HG03103 (cell line): ENCODE data around the gene WWC2.
"Not testable (repeated sequence)": the region's sequence is repeated elsewhere in the genome, so short reads cannot be mapped to it uniquely, and the experiment has no call there.

Source experiments
- ATAC-seq: cut with Tn5 transposase; IDR thresholded peaks from one replicate; pipeline ENCODE4 v1.9.1; 2021; ENCODE audit warnings: low read depth; ENCODE audit not compliant: unreplicated experiment

The WWC2 gene

DNA sequence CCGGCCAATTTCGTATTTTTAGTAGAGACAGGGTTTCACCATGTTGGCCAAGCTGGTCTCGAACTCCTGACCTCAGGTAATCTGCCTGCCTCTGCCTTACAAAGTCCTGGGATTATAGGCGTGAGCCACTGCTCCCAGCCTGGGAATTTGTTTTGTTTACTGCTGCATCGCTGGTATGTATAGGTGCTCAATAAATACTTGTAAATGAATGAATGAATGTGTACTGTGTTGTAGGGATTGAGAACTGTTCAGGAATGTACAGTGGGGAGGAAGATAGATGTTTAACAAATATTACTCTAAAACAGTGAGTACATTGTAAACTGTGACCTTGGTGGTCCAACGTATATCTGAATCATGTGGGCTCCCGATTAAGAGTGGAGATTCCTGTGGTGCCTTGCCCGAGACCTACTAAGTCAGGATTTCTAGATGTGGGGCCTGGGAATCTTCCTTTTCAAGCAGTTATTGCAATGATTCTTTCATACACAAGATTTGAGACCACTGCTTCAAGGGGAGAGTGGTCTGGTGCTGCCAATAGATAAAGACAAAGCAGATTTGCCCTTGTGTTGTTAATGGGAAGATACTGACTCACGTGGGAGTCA is 41.0 kb downstream of the WWC2 start:
- no peak for ATAC-seq

DNA sequence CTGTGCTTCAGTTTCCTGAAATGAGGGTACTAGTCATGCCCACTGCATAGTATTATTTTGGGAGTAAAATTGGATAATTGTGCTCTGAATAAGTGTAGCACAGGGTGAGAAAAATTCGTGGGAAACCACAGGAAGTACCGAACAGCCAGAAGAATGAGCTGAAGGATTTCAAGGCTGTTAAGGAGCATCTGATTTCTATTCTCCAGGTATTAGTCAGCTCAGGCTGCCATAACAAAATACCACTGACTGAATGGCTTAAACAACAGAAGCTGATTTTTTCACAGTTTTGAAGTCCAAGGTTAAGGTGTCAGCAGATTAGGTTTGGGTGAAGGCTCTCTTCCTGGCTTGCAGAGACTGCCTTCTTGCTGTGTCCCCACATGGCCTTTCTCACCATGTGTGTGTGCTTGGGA is 41.9 kb downstream of the WWC2 start:
- no peak for ATAC-seq

DNA sequence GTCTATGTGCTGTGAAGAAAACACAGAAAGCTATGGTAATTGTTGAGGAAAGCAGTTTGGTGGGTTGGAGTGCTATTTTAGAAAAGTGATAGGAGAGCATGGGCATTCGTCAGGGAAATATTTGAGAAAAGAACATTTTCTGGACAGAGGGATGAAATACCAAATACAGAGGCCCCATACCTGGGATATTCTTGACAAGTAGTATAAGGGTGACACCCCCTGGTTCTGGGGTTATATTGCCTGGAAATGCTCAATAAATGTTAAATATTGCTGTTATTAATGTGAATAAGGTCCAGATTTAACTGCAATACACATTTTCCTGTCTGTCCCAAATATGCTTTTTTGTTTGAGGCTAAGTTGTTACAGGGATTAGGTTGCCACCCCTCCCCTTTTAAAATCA is 42.9 kb downstream of the WWC2 start:
- no peak for ATAC-seq

DNA sequence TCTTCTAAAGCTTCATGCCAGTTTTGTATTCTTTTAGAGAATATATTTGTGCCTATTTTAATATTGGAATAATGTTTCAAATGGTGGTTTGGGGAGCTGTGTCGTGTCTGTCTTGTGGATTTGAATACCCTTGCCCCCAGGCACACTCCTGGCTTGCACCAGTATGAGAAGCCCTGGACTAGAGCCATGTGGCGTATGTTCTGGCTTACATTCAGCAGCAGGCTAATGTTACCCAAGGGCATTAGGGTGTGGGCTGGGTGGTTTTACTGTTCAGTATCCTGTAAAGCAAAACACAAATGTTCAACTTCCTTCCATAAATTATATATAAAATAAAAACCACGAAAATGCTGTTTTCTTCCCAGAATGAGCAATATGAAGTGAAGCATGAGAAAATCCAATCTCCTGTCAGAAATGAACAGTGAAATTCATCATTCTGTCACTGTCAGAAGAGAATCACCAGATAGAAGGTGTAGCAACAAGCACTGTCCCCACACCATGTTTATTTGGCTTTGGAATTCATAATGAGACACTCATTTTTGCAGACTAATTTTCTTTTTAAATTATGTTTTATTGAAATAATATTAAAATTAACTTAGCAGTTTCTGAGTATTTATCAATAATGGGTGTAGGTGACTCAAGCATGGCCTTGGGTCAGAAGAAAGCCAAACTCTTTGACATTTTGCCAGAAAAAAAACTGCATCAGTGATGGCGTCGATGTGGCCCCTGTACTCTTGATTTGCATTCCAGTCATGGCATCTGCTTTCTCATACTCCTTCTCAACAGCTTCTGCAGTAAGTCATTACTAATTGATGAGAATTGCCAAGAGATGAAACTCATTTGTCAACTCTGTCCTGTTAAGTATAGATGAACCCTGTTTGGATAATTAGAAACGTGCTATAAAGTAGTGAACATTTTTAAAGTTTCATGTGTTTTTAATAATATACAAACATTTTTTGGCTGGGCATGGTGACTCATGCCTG is 43.8 kb downstream of the WWC2 start:
- no peak for ATAC-seq

DNA sequence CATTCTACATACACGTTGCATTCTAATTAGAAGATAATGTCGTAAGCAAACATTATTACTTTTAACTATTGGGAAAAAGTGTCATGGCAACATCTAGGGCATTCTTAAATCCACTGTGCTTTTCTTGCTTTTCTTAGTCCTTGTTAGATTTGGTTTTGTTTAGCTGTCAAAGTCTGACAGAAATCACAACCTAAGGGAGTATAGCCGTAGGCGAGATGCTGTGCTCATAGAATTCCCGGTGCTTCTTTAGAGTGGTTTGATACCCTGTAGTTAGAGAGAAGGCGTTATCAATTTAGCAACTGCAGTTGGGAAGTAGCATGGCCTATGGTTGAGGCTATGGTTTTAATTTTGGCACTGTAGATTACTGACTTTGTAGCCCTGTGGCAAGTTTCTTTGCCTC is 45.7 kb downstream of the WWC2 start:
- no peak for ATAC-seq

DNA sequence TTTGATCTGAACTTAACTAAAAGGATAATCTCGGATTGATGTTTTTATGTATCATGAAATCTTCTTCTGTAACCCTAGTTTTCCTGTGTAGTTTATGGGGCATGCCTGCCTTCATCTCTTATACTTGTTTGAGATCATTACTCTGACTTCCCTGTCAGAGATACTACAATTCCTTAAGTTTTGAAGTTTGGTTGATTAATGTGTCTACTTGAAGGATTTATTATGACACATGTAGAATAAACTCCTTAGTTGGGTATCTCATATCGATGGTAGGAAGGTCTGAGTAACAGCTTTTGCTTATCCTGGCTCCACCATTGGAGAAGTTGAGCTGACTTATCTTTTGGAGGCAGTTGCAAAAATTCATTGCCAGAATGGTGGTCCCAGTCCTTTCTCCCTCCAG is 46.7 kb downstream of the WWC2 start:
- ATAC-seq: no peak

DNA sequence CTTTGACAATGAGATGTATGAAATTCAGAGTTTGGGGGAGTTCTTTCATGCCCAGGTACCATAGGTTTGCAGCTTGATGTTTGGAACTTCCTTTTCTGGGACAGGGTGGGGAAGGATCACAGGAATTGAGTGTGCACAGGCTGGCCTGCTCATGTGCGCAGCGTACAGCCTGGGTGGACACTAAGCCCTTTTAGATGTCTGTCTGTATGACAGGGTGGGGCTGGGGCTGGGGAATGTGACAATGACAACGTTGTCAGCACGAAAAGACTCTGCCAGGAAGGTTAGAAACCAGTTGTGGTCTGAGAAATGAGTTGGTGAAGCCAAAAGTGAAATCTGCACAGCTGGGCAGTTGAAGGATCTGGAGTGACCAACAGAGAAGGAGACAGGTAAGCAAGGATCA is 47.4 kb downstream of the WWC2 start:
- no peak for ATAC-seq

DNA sequence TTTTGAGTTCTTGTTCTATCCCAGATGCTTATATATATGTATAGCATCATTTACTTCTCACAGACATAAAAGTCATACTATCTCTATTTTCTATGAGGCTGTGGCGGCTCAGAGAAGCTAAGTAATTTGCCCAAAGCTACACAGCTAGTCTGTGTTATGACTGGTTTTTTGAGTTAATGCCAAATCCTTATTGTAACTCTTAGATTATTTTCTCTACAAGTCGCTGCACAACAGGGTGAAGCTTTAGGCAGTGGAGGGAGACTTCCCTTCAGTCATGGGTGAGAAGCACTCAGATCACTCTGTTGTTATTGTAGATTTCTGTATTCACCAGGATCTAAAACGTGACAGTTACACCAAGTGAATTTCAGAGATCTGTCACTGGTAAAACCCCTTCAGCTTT is 48.1 kb downstream of the WWC2 start:
- no peak for ATAC-seq

DNA sequence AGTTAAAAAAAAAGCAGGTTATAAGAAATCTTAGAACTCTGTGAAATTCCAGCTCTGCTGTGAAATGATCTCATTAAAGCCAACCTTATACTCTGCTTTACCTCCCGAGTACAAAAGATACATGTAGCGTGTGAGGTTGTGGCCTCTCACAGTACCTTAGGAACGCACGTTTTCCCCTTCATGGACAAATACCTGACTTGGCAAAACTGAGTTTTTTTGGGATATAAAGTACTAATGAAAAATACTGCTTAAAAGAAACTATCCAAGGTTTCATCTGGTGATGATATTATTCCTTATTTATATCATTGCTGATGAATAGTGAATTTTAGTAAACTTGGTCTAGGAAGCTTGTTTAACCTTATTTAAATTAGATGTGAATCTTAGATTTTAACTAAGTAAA is 48.9 kb downstream of the WWC2 start:
- ATAC-seq: no peak

DNA sequence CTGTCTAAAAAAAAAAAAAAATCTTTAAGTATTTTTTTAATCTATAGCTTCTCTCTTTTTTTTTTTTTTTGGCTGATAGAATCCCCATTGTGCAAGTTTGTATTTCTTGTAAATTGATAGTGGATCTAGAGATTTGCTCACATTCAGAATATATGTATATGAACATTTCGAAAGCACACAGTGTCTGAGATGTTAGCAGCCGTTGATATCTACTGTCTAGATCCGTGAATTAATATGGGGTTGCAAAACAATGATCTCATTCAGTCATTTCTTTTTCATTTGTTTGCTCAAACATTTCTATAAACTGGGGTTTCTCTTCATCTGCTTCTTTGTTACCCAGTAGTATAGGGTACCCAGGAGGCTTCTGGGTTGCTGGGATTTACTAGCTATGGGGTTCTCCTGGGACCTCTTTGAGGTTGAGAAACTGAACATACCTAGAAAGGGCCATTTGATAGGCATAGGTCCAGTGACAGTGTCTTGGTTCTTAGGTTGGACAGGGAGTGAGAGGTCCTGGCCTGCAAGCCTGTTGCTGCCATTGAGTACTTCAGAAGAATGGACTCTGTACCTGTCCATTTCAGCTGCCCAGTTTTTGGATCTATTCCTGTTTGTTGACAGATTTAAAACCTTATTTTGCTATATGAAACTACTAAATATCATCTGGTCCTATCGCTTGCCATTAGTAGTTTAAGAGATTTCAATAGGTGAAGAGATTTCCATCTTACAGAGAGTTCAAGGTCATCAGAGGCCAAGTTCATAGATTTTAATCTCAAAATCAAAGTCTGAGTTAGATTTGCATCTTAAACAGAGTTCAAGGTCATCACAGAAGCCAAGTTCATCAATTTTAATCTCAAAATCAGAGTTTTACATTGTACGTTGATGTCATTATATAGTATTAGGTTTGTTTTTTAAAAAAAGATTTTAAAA is 50.8 kb downstream of the WWC2 start:
- no peak for ATAC-seq

DNA sequence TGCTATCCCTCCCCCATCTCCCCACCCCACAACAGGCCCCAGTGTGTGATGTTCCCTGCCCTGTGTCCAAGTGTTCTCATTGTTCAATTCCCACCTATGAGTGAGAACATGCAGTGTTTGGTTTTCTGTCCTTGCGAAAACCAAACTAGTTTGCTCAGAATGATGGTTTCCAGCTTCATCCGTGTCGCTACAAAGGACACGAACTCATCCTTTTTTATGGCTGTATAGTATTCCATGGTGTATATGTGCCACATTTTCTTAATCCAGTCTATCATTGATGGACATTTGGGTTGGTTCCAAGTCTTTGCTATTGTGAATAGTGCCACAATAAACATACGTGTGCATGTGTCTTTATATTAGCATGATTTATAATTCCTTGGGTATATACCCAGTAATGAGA is 51.6 kb downstream of the WWC2 start:
- ATAC-seq: not testable (repeated sequence)

DNA sequence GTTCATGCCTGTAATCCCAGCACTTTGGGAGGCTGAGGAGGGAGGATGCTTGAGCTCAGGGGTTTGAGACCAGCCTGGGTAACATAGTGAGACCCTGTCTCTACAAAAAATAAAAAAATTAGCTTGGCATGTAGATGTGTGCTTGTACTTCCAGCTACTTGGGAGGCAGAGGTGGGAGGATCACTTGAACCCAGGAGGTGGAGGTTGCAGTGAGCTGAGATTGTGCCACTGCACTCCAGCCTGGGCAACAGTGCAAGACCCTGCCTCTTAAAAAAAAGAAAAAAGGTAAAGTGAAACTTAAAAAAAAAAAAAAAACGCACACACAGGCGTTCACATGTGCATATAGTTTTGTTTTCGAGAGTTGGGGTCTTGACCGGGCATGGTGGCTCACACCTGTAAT is 53.2 kb downstream of the WWC2 start:
- ATAC-seq: not testable (repeated sequence)

DNA sequence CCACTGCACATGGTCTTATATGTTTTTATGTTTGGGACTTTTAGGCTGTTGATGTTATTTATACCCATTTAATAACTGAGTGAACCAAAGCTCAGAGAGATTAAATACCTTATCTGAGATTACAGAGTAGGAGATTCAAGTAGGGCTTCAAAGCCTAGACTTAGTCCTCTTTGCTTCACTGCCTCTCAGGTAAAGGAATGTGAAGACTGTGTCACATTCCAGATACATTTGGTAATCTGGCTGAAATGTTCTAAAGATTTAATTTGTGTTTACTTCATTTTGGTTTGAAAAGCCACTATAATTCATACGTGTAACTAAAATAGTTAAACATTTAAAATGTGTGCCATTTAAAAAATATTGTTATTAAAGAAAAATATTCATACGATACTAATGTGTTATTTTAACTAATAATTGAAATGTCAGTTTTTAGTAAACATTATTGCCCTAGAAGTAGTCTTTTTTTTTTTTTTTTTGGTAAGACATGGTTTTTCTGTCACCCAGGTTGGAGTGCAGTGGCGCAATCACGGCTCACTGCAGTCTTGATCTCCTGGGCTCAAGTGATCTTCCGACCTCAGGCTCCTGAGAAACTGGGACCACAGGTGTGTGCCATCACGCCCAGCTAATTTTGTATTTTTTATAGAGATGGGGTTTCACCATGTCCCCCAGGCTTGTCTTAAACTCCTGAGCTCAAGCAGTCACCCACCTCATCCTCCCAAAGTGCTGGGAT is 54.3 kb downstream of the WWC2 start:
- no peak for ATAC-seq

DNA sequence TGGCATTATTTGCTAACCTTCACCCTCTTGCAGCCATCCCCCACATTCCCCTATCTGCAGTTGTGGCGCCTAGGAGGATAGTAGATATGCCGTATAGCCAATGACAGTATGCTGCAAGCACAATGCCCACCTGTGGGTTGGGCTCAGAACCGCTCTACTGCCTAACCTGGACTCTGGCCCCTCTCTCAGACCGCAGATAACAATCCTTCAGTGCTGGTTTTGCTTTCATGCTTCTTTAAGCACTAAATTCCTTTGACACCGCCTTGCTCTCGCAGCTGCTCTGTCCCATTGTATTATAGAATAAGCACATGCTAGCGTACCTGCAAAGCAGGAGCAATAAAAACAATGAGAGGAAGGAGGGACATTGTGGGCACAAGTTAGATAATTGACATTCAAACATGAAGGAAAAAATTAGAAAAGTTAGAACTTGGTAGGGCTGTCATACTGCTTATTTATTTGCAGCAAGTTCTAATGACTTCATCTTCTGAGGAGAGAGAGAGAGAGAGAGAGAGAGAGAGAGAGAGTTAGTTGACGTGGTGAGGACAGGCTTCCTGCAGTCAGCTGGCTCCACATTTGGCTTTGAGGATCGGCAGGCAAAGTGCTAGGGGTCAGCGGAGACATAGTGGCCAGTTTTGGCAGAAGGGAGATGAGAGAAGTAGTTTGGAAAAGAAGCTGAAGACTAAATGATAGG is 55.8 kb downstream of the WWC2 start:
- ATAC-seq: no peak

DNA sequence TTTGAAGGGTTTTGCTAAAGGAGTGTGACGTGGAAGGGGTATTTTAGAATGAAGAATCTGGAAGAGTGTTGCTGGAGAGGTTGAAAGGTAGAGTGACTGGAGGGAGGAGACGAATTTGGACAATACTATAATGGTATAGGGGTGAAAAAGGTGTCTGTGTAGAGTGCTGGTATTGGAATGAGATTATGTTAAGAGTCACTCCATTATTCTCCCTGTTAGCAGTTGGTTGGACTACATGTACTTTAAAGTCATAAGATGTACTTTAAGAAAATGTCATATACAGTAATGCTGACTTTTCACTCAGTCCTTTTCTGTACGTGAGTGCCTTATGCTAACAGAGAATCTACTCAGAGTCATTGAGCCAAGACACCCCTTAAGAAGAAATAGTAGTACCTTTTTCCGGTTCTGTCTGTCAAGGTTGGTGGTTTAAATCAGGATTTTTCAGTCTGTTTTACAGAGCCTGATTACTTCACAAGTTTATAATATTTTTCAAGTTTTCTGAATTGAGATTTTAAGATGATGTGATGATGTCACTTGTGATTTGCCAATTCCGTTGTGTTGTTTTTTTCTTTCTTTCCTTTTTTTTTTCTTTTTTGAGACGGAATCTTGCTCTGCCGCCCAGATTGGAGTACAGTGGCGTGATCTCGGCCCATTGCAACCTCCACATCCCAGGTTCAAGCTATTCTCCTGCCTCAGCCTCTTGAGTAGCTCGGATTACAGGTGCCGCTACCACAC is 56.6 kb downstream of the WWC2 start:
- no peak for ATAC-seq

DNA sequence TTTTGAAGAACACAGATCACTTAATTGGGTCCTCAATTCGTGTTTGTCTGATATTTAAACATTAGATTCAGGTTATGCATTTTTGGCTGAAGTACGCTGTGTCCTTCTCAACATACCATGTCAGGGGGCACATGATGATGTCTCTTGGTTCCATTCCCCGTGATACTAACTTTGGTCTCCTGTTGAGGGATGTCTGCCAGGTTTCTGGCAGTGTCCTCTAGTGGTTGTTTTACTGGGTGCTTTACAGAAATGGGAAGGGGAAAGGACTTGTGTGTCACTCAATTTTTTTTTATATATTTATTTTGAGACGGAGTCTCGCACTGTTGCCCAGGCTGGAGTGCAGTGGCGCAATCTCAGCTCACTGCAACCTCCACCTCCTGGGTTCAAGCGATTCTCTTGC is 58.2 kb downstream of the WWC2 start:
- no peak for ATAC-seq

DNA sequence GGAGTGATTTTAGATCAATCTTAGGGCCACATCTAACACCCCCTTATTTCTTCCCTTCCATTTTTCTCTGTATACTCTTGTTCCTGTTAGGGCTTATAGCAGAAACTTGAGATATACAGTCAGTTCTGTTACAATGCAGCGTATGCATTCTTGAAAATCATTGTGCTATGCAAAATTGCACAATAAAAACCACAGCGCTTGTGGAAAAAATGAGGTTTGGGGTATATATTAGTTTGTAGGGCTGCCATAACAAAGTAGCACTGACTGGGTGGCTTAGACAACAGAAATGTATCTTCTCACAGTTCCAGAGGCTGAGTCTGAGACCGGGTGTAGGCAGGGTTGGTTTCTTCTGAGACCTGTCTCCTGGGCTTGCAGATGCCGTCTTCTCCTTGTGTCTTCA is 59.0 kb downstream of the WWC2 start:
- ATAC-seq: no peak

DNA sequence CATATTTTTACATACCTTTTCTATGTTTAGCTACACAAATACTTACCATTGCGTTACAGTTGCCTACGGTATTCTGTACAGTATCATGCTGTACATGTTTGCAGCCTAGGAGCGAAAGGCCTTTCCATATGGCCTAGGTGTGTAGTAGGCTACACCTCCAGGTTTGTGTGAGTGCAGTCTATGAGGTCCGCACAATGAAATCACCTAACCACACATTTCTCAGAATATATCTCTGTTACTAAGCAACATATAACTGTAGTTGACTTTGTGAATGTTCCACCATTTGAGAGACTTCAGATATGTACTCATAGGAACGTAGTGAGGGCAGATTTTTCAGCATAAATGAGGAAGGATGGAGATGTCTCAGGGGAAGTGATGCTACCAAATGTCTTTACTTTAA is 62.6 kb downstream of the WWC2 start:
- ATAC-seq: no peak

DNA sequence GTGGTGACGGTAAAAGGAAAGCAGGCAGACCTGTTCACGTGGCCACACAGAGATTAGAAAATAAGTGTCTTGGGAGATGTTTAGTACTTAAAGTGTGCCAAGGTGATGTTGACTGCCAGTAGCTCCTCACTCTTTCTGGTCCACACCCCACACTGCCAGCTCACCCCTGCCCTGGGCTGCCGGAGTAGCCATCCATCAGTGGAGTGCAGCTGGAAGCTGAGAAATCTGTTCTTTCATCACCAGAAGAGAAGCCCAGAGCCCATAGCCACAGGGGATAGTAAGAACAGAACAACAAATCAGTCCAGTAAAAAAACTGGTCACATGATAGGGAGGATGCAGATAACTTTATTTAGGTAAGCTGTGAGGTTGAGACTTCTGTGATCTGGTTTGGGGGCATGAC is 64.1 kb downstream of the WWC2 start:
- no peak for ATAC-seq
